GM12878 (cell line): ENCODE data around the gene LMO7.
"Not testable (repeated sequence)": the region's sequence is repeated elsewhere in the genome, so short reads cannot be mapped to it uniquely, and the experiment has no call there.

Experiments used
- TF ChIP-seq, protein P1 (sequence below): fragments of 150-350 bp; IDR thresholded peaks from 2 replicates; pipeline ENCODE4 v1.6.1; 2014; ENCODE audit warnings: mild to moderate bottlenecking, low read depth, low read length
- TF ChIP-seq, protein P2 (sequence below), 3 experiments: IDR thresholded peaks in 2 of 3; conservative IDR thresholded peaks in 1 of 3; 2 replicates each; pipeline ENCODE4 v1.5.1; 2011; ENCODE audit warnings: low read depth in 3 of 3, low read length in 3 of 3, mild to moderate bottlenecking in 3 of 3, control low read depth in 2 of 3, moderate library complexity in 2 of 3, inconsistent platforms in 1 of 3, mixed read lengths in 1 of 3; ENCODE audit not compliant: control insufficient read depth in 2 of 3, insufficient read depth in 1 of 3; ENCODE audit errors: extremely low read depth in 1 of 3
- TF ChIP-seq, protein P3 (sequence below): IDR thresholded peaks from 2 replicates; pipeline ENCODE4 v1.6.1; 2012; ENCODE audit warnings: low read depth, low read length, improper control_type of control experiment

DNA sequence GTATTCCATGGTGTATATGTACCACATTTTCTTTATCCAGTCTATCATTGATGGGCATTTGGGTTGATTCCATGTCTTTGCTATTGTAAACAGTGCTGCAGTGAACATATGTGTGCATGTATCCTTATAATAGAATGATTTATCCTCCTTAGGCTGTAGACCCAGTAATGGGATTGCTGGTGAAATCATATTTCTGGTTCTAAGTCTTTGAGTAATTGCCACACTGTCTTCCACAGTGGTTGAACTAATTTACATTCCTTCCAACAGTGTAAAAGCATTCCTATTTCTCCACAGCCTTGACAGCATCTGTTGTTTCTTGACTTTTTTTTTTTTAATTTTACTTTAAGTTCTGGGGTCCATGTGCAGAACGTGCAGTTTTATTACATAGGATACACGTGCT lies 44.1 kb downstream of the LMO7 start:
- TF ChIP-seq, protein P1, sequence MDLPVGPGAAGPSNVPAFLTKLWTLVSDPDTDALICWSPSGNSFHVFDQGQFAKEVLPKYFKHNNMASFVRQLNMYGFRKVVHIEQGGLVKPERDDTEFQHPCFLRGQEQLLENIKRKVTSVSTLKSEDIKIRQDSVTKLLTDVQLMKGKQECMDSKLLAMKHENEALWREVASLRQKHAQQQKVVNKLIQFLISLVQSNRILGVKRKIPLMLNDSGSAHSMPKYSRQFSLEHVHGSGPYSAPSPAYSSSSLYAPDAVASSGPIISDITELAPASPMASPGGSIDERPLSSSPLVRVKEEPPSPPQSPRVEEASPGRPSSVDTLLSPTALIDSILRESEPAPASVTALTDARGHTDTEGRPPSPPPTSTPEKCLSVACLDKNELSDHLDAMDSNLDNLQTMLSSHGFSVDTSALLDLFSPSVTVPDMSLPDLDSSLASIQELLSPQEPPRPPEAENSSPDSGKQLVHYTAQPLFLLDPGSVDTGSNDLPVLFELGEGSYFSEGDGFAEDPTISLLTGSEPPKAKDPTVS = not testable (repeated sequence)
- TF ChIP-seq, protein P2, sequence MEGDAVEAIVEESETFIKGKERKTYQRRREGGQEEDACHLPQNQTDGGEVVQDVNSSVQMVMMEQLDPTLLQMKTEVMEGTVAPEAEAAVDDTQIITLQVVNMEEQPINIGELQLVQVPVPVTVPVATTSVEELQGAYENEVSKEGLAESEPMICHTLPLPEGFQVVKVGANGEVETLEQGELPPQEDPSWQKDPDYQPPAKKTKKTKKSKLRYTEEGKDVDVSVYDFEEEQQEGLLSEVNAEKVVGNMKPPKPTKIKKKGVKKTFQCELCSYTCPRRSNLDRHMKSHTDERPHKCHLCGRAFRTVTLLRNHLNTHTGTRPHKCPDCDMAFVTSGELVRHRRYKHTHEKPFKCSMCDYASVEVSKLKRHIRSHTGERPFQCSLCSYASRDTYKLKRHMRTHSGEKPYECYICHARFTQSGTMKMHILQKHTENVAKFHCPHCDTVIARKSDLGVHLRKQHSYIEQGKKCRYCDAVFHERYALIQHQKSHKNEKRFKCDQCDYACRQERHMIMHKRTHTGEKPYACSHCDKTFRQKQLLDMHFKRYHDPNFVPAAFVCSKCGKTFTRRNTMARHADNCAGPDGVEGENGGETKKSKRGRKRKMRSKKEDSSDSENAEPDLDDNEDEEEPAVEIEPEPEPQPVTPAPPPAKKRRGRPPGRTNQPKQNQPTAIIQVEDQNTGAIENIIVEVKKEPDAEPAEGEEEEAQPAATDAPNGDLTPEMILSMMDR (IDR thresholded peaks at IDR 0.05 in 2 of 3, conservative IDR thresholded peaks at IDR 0.05 in 1 of 3; ENCODE audit: control insufficient read depth in 2 of 3, extremely low read depth in 1 of 3, insufficient read depth in 1 of 3, low read depth in 3 of 3, low read length in 3 of 3) = not testable (repeated sequence)
- TF ChIP-seq, protein P3, sequence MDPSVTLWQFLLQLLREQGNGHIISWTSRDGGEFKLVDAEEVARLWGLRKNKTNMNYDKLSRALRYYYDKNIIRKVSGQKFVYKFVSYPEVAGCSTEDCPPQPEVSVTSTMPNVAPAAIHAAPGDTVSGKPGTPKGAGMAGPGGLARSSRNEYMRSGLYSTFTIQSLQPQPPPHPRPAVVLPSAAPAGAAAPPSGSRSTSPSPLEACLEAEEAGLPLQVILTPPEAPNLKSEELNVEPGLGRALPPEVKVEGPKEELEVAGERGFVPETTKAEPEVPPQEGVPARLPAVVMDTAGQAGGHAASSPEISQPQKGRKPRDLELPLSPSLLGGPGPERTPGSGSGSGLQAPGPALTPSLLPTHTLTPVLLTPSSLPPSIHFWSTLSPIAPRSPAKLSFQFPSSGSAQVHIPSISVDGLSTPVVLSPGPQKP = not testable (repeated sequence)
